MM.1S (cell line): ENCODE results near the gene RAG2.

Source experiments
- DNase-seq: peaks from one replicate; pipeline ENCODE4 v3.0.0-alpha.2; 2015
- H2AFZ ChIP-seq: fragments of 300-600 bp; sonication (generic); 2 replicates; pipeline ENCODE4 v1.6.0; 2016; ENCODE audit warnings: antibody characterized with exemption, low read length
- H3F3A ChIP-seq: fragments of 300-600 bp; sonication (generic); 2 replicates; pipeline ENCODE4 v1.6.1; 2016; ENCODE audit warnings: mild to moderate bottlenecking, antibody characterized with exemption, low read length, moderate library complexity, mixed read lengths; ENCODE audit not compliant: insufficient read depth
- H3K27ac ChIP-seq: fragments of 300-600 bp; sonication (generic); 2 replicates; pipeline ENCODE4 v1.5.1; 2016; ENCODE audit warnings: mild to moderate bottlenecking, low read length
- H3K27me3 ChIP-seq: fragments of 300-600 bp; sonication (generic); replicated peaks from 2 replicates; pipeline ENCODE4 v1.6.0; 2016; ENCODE audit warnings: low read length; ENCODE audit not compliant: insufficient read depth
- H3K36me3 ChIP-seq: fragments of 300-600 bp; sonication (generic); replicated peaks from 2 replicates; pipeline ENCODE4 v1.6.1; 2016; ENCODE audit warnings: mild to moderate bottlenecking, low read length, mixed read lengths; ENCODE audit not compliant: insufficient read depth
- H3K4me1 ChIP-seq: fragments of 300-600 bp; sonication (generic); 2 replicates; pipeline ENCODE4 v1.6.1; 2016; ENCODE audit warnings: low read length, mixed read lengths
- H3K4me2 ChIP-seq: fragments of 300-600 bp; sonication (generic); 2 replicates; pipeline ENCODE4 v1.6.0; 2016; ENCODE audit warnings: low read depth, low read length
- H3K4me3 ChIP-seq: fragments of 300-600 bp; sonication (generic); 2 replicates; pipeline ENCODE4 v1.5.1; 2016; ENCODE audit warnings: low read length, mixed read lengths
- H3K79me2 ChIP-seq: fragments of 300-600 bp; sonication (generic); 2 replicates; pipeline ENCODE4 v1.6.1; 2016; ENCODE audit warnings: mixed run types, low read length, mixed read lengths
- H3K9ac ChIP-seq: fragments of 300-600 bp; sonication (generic); 2 replicates; pipeline ENCODE4 v1.6.1; 2016; ENCODE audit warnings: low read length, mixed read lengths
- H3K9me2 ChIP-seq: fragments of 300-600 bp; sonication (generic); replicated peaks from 2 replicates; pipeline ENCODE4 v1.6.1; 2016; ENCODE audit warnings: mild to moderate bottlenecking, low read length, mixed read lengths; ENCODE audit not compliant: insufficient read depth
- H3K9me3 ChIP-seq: fragments of 300-600 bp; sonication (generic); replicated peaks from 2 replicates; pipeline ENCODE4 v1.6.1; 2016; ENCODE audit warnings: mild to moderate bottlenecking, low read length, mixed read lengths; ENCODE audit not compliant: insufficient read depth
- H4K20me1 ChIP-seq: fragments of 300-600 bp; sonication (generic); 2 replicates; pipeline ENCODE4 v1.6.1; 2016; ENCODE audit warnings: mild to moderate bottlenecking, low read length, moderate library complexity, mixed read lengths; ENCODE audit not compliant: insufficient read depth
- CTCF ChIP-seq: fragments of 300-600 bp; sonication (generic); IDR thresholded peaks from 2 replicates; pipeline ENCODE4 v1.5.1; 2016; ENCODE audit warnings: antibody characterized with exemption, low read length, mixed read lengths
- EZH2 ChIP-seq: fragments of 300-600 bp; sonication (generic); optimal IDR thresholded peaks from 2 replicates; pipeline ENCODE3; 2017; ENCODE audit warnings: low read depth, mild to moderate bottlenecking, antibody characterized with exemption, low read length, mixed read lengths
- EZH2phosphoT487 ChIP-seq: fragments of 300-600 bp; sonication (generic); IDR thresholded peaks from 2 replicates; pipeline ENCODE4 v1.6.1; 2018; ENCODE audit warnings: antibody characterized with exemption, low read length

Gene RAG2

GRCh38 chr11:36627471-36627870 is 29.4 kb upstream of the RAG2 start:
- TF ChIP-seq CTCF (no peak), EZH2phosphoT487 (no peak), EZH2 (no peak)
- Histone ChIP-seq H3K79me2 (no peaks in the 10 kb centered on the region), H3K27me3 (no peaks in the 10 kb centered on the region), H3K4me1 (0 out of 2 replicates have a peak, but pooled peaks cover 3% of the 10 kb centered on the region), H2AFZ (no peak overlapping the region), H3K4me3 (no peak overlapping the region), H4K20me1 (no peaks in the 10 kb centered on the region), H3K9ac (no peak overlapping the region), H3K36me3 (no peaks in the 10 kb centered on the region), H3K4me2 (no peak overlapping the region), H3K9me3 (no peaks in the 10 kb centered on the region), H3F3A (no peaks in the 10 kb centered on the region), H3K27ac (no peak overlapping the region), H3K9me2 (no peaks in the 10 kb centered on the region)
- no peak for DNase-seq

GRCh38 chr11:36627006-36627405 is 29.0 kb upstream of the RAG2 start:
- H3K27ac ChIP-seq = no peak overlapping the region
- H2AFZ ChIP-seq = no peak overlapping the region
- H3K36me3 ChIP-seq = no peaks in the 10 kb centered on the region
- H4K20me1 ChIP-seq = no peaks in the 10 kb centered on the region
- H3K4me3 ChIP-seq = no peak overlapping the region
- no peaks in the 10 kb centered on the region for H3F3A ChIP-seq
- no peak overlapping the region for H3K9ac ChIP-seq
- H3K27me3 ChIP-seq = no peaks in the 10 kb centered on the region
- 0 out of 2 replicates have a peak, but pooled peaks cover 3% of the 10 kb centered on the region for H3K4me1 ChIP-seq
- H3K9me2 ChIP-seq = no peaks in the 10 kb centered on the region
- H3K79me2 ChIP-seq = no peaks in the 10 kb centered on the region
- no peak for DNase-seq
- TF ChIP-seq CTCF = no peak
- no peak for TF ChIP-seq EZH2
- TF ChIP-seq EZH2phosphoT487 = no peak
- H3K9me3 ChIP-seq = no peaks in the 10 kb centered on the region
- no peak overlapping the region for H3K4me2 ChIP-seq

- no peak overlapping the region for H3K4me3 ChIP-seq
- TF ChIP-seq CTCF (no peak), EZH2phosphoT487 (no peak), EZH2 (no peak)
- no peaks in the 10 kb centered on the region for H3K79me2 ChIP-seq
- no peaks in the 10 kb centered on the region for H3K36me3 ChIP-seq
- no peak overlapping the region for H3K4me2 ChIP-seq
- H3K27me3 ChIP-seq = no peaks in the 10 kb centered on the region
- no peaks in the 10 kb centered on the region for H3F3A ChIP-seq
- no peaks in the 10 kb centered on the region for H4K20me1 ChIP-seq
- no peak overlapping the region for H3K9ac ChIP-seq
- H3K9me2 ChIP-seq = no peaks in the 10 kb centered on the region
- no peak overlapping the region for H2AFZ ChIP-seq
- DNase-seq = no peak
- H3K9me3 ChIP-seq = no peaks in the 10 kb centered on the region
- no peak overlapping the region for H3K27ac ChIP-seq
- no peaks in the 10 kb centered on the region for H3K4me1 ChIP-seq
These were observed 25.5 kb upstream of the RAG2 start for GRCh38 chr11:36623494-36623893.
